KG1 (cell line): ENCODE data around the gene PARVB.

Experiments used
- DNase-seq: peaks from one replicate; lab custom pipeline; 2025; lab: John Stamatoyannopoulos, UW

PARVB gene

DNA sequence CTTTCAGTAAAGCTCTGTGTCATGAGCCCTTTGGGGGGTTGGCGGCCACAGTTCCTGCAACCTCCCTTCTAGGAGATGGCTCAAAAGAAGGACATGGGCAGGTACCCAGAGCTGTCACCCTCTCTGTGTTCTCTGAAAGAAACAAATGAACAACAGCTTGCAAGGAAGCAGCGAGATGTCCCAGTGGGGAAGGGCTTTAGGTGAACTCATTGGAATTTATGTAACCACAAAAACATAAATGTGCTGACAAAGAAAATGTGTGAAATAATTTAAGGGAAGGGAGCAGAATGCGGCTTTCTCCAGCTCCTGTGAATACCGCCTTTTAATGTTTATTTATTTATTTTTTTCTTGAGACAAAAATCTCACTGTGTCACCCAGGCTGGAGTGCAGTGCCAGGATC, 159.9 kb downstream of the PARVB start:
- DNase-seq: no peak

GRCh38 chr22:44185237-44186120, 161.4 kb downstream of the PARVB start:
- DNase-seq: no peak

GRCh38 chr22:44186121-44186510, 162.0 kb downstream of the PARVB start:
- DNase-seq: no peak

DNA sequence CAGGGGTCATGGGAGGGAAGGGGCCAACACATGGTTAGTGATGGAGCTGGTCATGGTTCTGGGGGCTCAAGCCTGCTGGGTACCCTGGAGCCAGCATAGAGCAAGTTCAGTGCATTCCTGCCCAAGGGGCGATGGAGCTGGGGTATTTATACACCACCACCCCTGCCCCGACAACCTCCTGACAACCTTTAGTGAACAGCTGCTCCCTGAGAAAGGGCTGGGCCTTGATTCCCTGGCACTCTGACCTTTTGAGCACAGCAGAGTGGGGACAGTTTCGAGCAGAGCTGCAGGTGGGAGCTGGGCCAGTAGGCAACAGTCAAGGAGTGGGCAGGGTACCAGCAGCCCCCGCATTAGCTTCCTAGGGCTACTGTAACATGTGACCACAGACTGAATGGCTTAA, 162.6 kb downstream of the PARVB start:
- DNase-seq: no peak

- no peak for DNase-seq
Measured at GRCh38 chr22:44187652-44188230, 163.6 kb downstream of the PARVB start.

GRCh38 chr22:44188316-44188715, 164.2 kb downstream of the PARVB start:
- no peak for DNase-seq

GRCh38 chr22:44188986-44189630, 165.0 kb downstream of the PARVB start:
- DNase-seq: no peak

DNA sequence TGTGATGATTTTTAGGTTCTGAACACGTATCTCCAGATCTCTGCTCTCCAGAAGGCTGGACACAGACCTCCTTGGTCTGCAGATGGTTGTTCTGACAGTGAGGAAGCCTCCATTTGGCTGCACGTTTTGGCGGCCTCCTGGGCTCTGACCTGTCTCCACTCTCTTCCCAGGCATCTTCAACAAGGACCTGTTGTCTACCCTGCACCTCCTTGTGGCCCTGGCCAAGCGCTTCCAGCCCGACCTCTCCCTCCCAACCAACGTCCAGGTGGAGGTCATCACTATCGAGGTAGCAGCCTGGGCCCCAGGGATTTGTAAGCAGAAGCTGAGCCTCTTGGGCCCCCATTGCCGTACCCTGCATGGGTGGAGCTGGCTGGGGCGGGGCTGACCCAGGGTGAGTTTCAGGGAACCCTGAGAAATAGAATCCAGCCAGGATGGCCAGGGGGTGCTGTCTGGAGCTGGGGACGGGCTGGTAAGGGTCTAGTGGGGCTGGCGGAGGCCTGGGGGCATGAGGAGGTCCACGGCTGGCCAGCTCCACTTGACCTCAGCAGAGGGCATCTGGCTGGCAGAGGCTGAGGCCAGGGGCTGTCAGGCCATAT, 166.4 kb downstream of the PARVB start:
- no peak for DNase-seq

- no peak for DNase-seq
Measured at GRCh38 chr22:44191036-44191454, 166.9 kb downstream of the PARVB start.

- DNase-seq: no peak
Measured at GRCh38 chr22:44192098-44192815, 168.2 kb downstream of the PARVB start.

DNA sequence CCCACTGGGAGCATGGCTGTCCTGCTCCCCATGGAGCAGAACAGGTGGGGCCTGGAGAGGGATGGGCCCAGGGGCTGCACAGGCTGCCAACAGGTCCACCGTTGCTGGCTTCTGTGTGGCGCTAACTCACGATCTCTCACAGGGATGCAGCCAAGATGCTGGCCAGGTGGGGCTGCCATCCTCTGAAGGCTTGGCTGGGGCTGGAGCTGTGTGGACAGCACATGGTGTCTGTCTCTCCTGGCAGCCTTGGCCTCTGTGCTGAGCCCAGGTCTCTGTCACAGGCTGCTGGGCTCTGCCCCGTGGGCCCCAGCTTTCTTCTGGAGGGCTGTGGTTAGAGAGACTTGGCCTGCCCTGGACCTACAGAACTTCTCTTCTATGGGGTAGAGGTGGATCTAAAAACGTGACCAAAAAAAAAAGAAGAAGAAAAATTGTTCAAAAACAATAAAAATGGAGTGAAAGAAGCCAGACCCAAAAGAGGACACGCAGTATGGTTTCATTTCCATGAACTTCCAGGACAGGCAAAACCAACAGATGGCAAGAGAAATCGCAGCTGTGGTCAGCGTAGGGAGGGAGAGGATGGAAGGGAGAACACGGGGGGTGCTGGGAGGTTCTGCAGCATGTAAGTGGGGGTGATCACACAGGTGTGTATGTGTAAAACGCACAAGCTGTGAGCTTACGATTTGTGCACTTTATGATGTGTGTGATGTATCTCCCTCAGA, 168.9 kb downstream of the PARVB start:
- no peak for DNase-seq

- DNase-seq: no peak
Measured at GRCh38 chr22:44193535-44193891, 169.4 kb downstream of the PARVB start.

GRCh38 chr22:44194569-44194968, 170.5 kb downstream of the PARVB start:
- DNase-seq: no peak

DNA sequence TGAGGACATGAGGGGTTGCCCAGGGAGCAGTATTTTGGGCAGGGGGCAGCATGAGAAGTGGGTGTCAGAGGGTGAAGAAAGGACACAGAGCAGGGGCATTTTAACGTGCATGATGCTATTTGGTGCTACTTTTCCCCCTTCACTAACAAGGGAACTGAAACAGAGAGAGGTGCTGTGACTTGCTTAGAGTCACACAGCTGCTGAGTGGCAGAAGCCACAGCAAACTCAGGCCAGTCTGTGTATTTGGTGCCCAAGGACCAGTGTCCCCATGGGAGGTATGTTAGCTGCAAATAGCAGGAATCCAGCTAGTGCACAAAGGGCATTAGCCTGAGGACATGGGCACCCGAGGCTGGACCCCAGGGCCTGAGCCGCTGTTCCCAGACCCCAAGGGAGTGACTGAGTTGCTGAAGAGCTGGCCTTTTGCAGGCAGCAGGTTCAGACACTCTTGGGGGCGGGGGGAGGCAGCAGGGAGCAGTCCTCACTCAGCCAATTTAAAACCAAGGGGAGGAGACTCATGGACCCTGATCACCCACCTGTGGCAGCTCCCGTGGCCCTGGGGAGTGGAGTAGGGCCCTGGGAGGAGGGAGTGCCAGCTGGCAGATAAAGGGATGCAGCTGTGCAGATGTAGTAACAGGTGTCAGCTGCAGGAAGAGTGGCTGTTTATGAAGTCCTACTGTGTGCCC, 171.2 kb downstream of the PARVB start:
- no peak for DNase-seq

DNA sequence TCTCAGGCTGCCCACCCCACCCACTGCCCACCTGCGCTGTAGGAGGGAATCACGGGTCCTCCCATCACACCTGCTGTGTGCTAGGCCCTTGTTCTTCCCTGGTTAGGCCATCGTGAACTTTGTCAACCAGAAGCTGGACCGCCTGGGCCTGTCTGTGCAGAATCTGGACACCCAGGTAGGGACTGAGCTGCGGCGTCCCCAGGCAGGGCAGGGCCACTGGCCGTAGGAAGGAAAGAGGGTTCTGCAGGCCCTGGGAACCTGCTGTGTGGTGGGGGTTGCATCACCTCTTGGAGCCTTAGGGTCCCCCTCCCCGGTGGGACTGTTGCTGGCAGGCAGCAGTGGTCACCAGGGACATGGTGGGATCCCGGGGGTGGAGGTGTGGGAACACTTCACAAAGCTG, 172.1 kb downstream of the PARVB start:
- DNase-seq: no peak

DNA sequence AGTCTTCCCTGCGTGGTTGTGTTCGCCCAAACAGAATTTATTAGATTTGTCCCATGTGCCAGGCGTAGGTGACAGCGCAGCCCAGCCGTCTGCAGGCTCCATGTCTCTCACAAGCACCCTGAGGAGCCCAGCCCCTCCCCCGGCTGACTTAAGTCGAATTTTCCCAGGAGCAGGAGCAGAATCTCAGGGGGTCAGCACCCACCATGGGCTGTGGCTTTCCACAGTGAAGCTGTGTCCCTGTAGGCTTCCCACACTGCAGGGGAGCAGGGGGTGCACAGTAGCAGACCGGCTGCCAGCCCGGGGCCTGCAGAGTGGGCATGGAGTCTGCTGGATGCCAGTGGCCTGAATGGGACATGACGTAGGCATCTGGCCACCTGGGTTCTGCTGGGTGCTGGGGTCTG, 172.6 kb downstream of the PARVB start:
- no peak for DNase-seq

GRCh38 chr22:44197271-44197670, 173.2 kb downstream of the PARVB start:
- DNase-seq: no peak

DNA sequence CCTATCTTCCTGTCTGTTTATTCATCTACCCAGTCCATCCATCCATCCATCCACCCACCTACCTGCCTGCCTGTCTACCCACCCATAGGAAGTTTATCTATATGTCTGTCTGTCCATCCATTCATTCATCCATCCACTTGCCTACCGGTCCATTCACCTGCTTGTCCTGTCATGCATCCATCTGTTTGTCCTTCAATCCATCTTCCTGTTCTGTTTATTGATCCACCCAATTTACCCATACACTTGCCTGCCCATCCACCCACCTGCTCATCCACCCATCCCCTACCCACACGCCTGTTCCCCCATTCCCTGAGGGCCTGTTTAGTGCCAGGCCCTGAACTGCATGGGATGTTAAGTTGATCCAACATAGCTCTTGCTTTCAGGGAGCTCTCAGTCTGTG, 175.1 kb downstream of the PARVB start:
- DNase-seq: no peak

DNA sequence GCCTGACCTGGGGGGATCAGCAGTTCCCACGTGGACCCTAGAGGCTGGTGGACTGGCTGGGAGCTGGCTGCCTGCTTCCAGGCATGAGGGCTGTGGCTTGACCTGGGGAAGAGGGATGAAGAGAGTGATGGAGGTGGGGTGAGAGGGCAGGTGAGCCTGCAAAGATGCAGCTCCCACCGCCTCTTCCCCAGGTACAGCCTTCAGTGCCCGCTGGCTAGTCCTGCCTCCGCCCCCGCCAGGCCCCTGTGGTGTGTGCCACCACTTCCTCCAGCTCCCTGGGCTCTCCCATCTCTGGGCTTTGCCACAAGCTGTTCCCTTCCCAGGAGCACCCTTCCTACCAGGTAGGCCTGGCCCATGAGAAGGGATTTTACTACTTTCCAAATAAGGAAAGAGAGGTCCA, 175.8 kb downstream of the PARVB start:
- DNase-seq: no peak

- DNase-seq: no peak
Measured at GRCh38 chr22:44200451-44200850, 176.3 kb downstream of the PARVB start.
